Vagina (tissue), 2 donors: ENCODE data around the gene CCNO.

Experiments used
- CTCF ChIP-seq, 3 experiments: fragments of 450-650 bp in 2 of 3; fragments of 200-600 bp in 1 of 3; sonication (generic) in 1 of 3; IDR thresholded peaks; one replicate each; pipeline ENCODE4 v1.5.1; 2017 to 2019; ENCODE audit warnings: antibody characterized with exemption in 3 of 3, mild to moderate bottlenecking in 2 of 3, moderate library complexity in 2 of 3
- POLR2A ChIP-seq, 2 donors: fragments of 450-650 bp; IDR thresholded peaks; one replicate each; pipeline ENCODE4 v1.6.1; 2017; ENCODE audit warnings: antibody characterized with exemption in 2 of 2, mild to moderate bottlenecking in 2 of 2, moderate library complexity in 2 of 2
- POLR2AphosphoS5 ChIP-seq, 2 donors: sonication (generic); formaldehyde crosslinking; IDR thresholded peaks; one replicate each; pipeline ENCODE4 v1.9.0; 2017; ENCODE audit warnings: antibody characterized with exemption in 2 of 2, mild to moderate bottlenecking in 2 of 2, low read depth in 1 of 2; ENCODE audit not compliant: insufficient read depth in 1 of 2

DNA sequence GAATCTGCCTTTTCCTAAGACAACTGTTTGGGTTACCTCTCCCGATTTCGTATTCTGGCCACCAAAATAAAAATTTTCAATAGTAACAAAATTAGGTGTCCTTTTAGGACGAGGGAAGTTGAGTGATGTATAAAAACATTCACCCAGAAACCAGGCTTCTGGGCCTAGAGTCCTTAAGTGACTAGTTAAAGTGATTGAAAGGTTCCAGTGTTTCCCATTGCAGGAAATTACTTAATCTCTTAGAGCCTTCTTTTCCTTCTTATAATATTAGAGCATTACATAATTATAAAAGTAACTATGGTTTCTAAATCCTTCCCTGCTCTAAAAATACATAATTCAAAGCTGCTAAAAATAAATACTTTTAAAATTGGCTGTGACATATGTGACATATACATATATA, 13.6 kb downstream of the CCNO start:
- TF ChIP-seq CTCF (IDR thresholded peaks at IDR 0.05) = no peak
- no peak for TF ChIP-seq POLR2A (IDR thresholded peaks at IDR 0.05)
- no peak for TF ChIP-seq POLR2AphosphoS5 (IDR thresholded peaks at IDR 0.05; ENCODE audit: insufficient read depth in 1 of 2, low read depth in 1 of 2)
